Smooth muscle cell (in vitro differentiated cells): Measurements from ENCODE around the gene USP36. TPM values are rescaled to one million over a fixed set of nuclear protein-coding genes. Genes with fewer than 3 reads are reported as not detected.

Experiments used
- DNase-seq: peaks from one replicate; lab custom pipeline; 2025; ENCODE audit not compliant: unreplicated experiment; lab: John Stamatoyannopoulos, UW
- H2AFZ ChIP-seq: fragments of 200-600 bp; sonication (generic); 2 replicates; pipeline ENCODE4 v1.6.0; 2016; ENCODE audit warnings: antibody characterized with exemption, low read depth, mild to moderate bottlenecking
- H3F3A ChIP-seq: fragments of 200-600 bp; sonication (generic); 2 replicates; pipeline ENCODE4 v1.6.0; 2017; ENCODE audit warnings: antibody characterized with exemption, low read depth
- H3K27ac ChIP-seq: fragments of 200-600 bp; sonication (generic); 2 replicates; pipeline ENCODE4 v1.5.1; 2016; ENCODE audit warnings: low read depth, mild to moderate bottlenecking
- H3K27me3 ChIP-seq: fragments of 200-600 bp; sonication (generic); 2 replicates; pipeline ENCODE4 v1.6.1; 2016; ENCODE audit warnings: low read depth, mild to moderate bottlenecking
- H3K36me3 ChIP-seq: fragments of 200-600 bp; sonication (generic); 2 replicates; pipeline ENCODE4 v1.5.1; 2016; ENCODE audit warnings: low read depth
- H3K4me1 ChIP-seq: fragments of 200-600 bp; sonication (generic); 2 replicates; pipeline ENCODE4 v1.5.1; 2016; ENCODE audit warnings: low read depth
- H3K4me2 ChIP-seq: fragments of 200-600 bp; sonication (generic); 2 replicates; pipeline ENCODE4 v1.6.0; 2016; ENCODE audit warnings: mild to moderate bottlenecking
- H3K4me3 ChIP-seq: fragments of 200-600 bp; sonication (generic); 2 replicates; pipeline ENCODE4 v1.5.1; 2016; ENCODE audit warnings: mild to moderate bottlenecking
- H3K79me2 ChIP-seq: fragments of 200-600 bp; sonication (generic); 2 replicates; pipeline ENCODE4 v1.6.0; 2016; ENCODE audit warnings: low read depth, mild to moderate bottlenecking
- H3K9ac ChIP-seq: fragments of 200-600 bp; sonication (generic); 2 replicates; pipeline ENCODE4 v1.6.0; 2016; ENCODE audit warnings: low read depth
- H3K9me3 ChIP-seq: fragments of 200-600 bp; sonication (generic); replicated peaks from 2 replicates; pipeline ENCODE4 v1.5.1; 2016; ENCODE audit warnings: low read depth
- H4K20me1 ChIP-seq: fragments of 200-600 bp; sonication (generic); 2 replicates; pipeline ENCODE4 v1.6.0; 2016; ENCODE audit warnings: low read depth
- WGBS: methylation state at CpG from one replicate; pipeline ENCODE4 v1.1.7; 2016; ENCODE audit warnings: low lambda C conversion rate; 5-methylcytosine and 5-hydroxymethylcytosine counted together
- polyA plus RNA-seq: library from polyadenylated mRNA; unstranded; fragments of >200 nt; fragmentation: Nextera tagmentation; extraction: Ambion mirVana; gene quantifications from 2 replicates; pipeline ENCODE4 v1.2.1, GENCODE V29; 2016
- total RNA-seq: library from RNA; depleted of rRNA; stranded (reverse); fragments of >200 nt; gene quantifications from 2 replicates; pipeline ENCODE4 v1.2.3, GENCODE V29; 2014
- TF ChIP-seq, protein P1 (sequence below): fragments of 200-600 bp; sonication (generic); IDR thresholded peaks from 2 replicates; pipeline ENCODE4 v1.5.1; 2017; ENCODE audit warnings: borderline replicate concordance, mild to moderate bottlenecking, antibody characterized with exemption; ENCODE audit not compliant: insufficient read depth, poor library complexity, severe bottlenecking

USP36 gene
- total and polyA plus RNA-seq, 2 experiments from 2014 or later = 17.6 to 29.0 TPM

DNA sequence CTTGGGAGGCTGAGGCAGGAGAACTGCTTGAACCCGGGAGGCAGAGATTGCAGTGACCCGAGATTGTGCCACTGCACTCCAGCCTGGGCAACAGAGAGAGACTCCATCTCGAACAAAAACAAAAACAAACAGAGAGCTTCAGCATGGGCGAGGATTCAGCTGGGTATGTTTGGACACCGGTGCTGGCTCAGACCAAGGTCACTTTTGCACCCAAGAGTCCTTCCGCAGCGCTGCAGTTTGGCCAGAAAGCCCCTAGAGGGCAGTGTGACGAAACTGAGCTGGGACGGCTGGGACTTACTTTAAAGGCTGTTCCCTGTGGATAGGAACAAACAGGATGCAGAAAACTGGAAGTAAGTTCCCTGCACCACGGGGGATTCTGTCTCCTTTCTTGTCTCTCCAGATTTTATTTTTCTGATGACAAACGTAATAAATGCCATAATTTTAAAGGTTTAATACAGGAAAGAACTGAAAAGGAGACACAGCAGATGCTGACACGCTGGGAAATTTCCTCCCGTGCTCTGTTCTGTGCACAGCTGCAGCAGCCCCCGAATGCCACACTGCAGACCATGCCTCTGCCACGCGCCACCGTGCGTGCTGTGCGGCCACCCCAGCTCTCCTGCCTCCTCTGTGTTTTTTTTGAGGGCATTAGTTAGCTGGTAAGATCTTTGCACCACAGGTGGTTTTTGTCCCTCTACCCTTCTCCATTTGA is 25.2 kb upstream of the USP36 start:
- Histone ChIP-seq H3K36me3 (no peaks in the 10 kb centered on the region), H3K4me3 (no peak overlapping the region), H3K79me2 (no peaks in the 10 kb centered on the region), H3K27me3 (no peaks in the 10 kb centered on the region), H3K4me1 (no peaks in the 10 kb centered on the region), H4K20me1 (peaks cover 8% of the 10 kb centered on the region), H3K4me2 (no peak overlapping the region), H3K9ac (no peak overlapping the region), H2AFZ (no peak overlapping the region), H3K9me3 (no peaks in the 10 kb centered on the region), H3F3A (peaks cover 9% of the 10 kb centered on the region), H3K27ac (no peak overlapping the region)
- 46% methylated on average over 19 of the region's 19 CpGs for WGBS
- TF ChIP-seq, protein P1, sequence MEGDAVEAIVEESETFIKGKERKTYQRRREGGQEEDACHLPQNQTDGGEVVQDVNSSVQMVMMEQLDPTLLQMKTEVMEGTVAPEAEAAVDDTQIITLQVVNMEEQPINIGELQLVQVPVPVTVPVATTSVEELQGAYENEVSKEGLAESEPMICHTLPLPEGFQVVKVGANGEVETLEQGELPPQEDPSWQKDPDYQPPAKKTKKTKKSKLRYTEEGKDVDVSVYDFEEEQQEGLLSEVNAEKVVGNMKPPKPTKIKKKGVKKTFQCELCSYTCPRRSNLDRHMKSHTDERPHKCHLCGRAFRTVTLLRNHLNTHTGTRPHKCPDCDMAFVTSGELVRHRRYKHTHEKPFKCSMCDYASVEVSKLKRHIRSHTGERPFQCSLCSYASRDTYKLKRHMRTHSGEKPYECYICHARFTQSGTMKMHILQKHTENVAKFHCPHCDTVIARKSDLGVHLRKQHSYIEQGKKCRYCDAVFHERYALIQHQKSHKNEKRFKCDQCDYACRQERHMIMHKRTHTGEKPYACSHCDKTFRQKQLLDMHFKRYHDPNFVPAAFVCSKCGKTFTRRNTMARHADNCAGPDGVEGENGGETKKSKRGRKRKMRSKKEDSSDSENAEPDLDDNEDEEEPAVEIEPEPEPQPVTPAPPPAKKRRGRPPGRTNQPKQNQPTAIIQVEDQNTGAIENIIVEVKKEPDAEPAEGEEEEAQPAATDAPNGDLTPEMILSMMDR = peak; percentile 84
- peak; percentile 62 for DNase-seq

DNA sequence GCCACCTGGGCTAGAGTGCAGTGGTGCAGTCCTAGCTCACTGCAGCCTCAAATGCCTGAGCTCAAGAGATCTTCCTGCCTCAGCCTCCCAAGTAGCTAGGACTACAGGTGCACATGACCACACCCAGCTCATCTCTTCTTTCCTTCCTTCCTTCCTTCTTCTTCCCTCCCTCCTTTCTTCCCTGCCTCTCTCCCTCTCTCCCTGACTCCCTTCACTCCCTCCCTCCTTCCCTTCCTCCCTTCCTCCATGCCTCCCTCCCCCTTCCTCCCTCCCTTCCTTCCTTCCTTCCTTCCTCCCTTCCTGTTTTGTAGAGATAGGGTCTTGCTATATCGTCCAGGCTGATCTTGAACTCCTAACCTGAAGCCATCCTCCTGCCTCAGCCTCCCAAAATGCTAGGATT is 23.5 kb upstream of the USP36 start:
- DNase-seq = no peak
- Histone ChIP-seq H3K4me3 (no peak overlapping the region), H3F3A (peaks cover 9% of the 10 kb centered on the region), H3K36me3 (no peaks in the 10 kb centered on the region), H4K20me1 (peaks cover 8% of the 10 kb centered on the region), H3K4me2 (no peak overlapping the region), H3K79me2 (no peaks in the 10 kb centered on the region), H3K9me3 (no peaks in the 10 kb centered on the region), H3K27me3 (no peaks in the 10 kb centered on the region), H3K4me1 (no peaks in the 10 kb centered on the region), H3K9ac (no peak overlapping the region), H2AFZ (no peak overlapping the region), H3K27ac (no peak overlapping the region)
- TF ChIP-seq, protein P1 = no peak
- 100% methylated on average over 1 of the region's 1 CpG for WGBS

DNA sequence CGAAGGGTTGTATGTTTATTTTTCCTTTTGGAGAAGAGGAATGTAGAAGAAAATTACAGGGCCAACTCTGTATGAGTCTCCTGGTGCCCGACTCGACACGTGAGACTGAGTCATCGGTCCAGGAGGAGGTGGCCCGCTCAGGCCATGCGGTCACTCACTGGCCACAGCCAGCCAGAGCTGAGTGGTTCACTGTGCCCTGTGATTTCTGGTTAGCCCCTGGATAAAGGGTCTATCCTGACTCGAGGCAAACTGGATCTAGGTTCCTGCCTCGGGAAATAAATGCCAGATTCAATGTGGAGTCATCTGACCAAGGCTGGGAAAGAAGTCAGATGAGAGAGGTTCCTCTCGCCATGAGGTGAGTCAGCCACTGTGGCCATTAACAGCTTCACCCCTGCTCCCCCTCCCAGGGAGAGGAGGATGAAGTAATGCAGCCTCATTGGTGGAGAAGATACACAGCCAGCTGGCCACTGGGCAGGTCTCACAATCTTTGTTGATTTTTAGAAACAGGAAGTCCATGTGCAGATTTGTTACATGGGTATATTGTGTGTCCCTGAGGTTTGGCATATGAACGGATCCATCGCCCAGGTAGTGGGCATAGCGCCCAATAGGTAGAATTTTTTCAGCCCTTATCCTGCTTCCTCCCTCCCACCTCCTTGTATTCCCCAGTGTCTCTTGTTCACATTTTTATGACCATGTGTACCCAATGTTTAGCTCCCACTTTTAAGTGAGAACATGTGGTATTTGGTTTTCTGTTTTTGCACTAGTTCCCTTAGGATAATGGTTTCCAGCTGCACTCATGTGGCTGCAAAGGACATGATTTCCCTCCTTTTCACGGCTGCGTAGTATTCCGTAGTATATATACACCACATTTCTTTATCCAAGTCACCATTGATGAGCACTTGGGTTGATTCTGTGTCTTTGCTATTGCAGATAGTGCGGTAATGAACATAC is 21.7 kb upstream of the USP36 start:
- H3K36me3 ChIP-seq = no peaks in the 10 kb centered on the region
- H3K4me2 ChIP-seq = peak overlapping the region; percentile 54
- peak; percentile 66 for DNase-seq
- H3K27ac ChIP-seq = peak overlapping the region; percentile 94
- no peaks in the 10 kb centered on the region for H3K27me3 ChIP-seq
- peak overlapping the region; percentile 71 for H3K9ac ChIP-seq
- TF ChIP-seq, protein P1 = no peak
- H2AFZ ChIP-seq = no peak overlapping the region
- H3K4me1 ChIP-seq = no peaks in the 10 kb centered on the region
- 50% methylated on average over 17 of the region's 17 CpGs for WGBS
- H3K79me2 ChIP-seq = no peaks in the 10 kb centered on the region
- no peaks in the 10 kb centered on the region for H3K9me3 ChIP-seq
- peaks cover 8% of the 10 kb centered on the region for H4K20me1 ChIP-seq
- peaks cover 9% of the 10 kb centered on the region for H3F3A ChIP-seq
- H3K4me3 ChIP-seq = no peak overlapping the region
